ENCODE data around the gene TP53I3. TPM values are rescaled to one million over a fixed set of nuclear protein-coding genes. Genes with fewer than 3 reads are reported as not detected.

Gene TP53I3
- total and polyA plus RNA-seq, 2 of the 4 experiments (the other 2 are of a cell fraction): 25.5 to 42.2 TPM

DNA sequence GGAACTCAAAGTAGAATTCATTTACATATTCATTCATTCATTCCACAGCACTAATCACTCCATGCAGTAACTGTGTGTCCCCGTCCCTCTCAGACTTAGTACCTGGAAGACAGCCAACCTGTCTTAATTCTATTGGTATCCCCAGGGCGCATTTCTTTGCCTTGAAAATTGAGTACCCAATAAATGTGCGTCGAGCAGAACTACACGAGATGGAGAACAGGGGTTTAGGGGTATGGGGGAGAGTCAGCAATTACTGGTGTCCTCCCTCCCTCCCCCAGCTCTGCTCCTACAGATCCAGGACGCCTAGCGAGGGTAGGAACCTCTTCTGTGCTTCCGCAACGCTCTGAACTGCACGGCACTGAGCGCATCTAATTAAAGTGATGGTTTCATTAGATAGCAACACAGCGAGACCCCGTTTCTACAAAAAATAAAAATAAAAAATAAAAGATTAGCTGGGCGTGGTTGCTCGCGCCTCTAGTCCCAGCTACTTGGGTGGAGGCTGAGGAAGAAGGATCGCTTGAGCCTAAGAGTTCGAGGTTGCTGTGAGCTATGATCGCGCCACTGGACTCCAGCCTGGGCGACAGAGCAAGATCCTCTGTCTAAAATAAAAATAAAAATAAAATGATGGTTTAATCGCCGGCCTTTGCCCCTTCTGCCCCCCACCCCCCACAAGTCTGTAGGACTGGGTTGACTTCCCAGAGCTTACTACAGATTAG, 35.7 kb downstream of the TP53I3 start:
- DNase-seq: no peak
- Histone ChIP-seq H3K4ac (ENCODE audit: low read depth, low read length) (peak overlapping the region; percentile 56), H3K56ac (ENCODE audit: extremely low read depth, insufficient read depth, low read length) (no peak overlapping the region), H2BK15ac (ENCODE audit: low read depth, low read length) (no peak overlapping the region), H4K5ac (ENCODE audit: low read depth, low read length) (peak overlapping the region; percentile 57; the same call in 1 of the 2 replicates), H3K4me1 (ENCODE audit: control insufficient read depth, insufficient read depth, low read length) (no peaks in the 10 kb centered on the region), H3K4me3 (ENCODE audit: insufficient read depth, low read depth, low read length) (peak overlapping the region; percentile 84), H3K27ac (ENCODE audit: insufficient read depth, low read length) (no peak overlapping the region), H2AFZ (replicated peaks; ENCODE audit: low read length, poor library complexity) (peak overlapping the region; percentile 95), H3K9me1 (ENCODE audit: insufficient read depth, low read length) (peaks cover 8% of the 10 kb centered on the region), H3K18ac (ENCODE audit: low read depth, low read length) (peak overlapping the region; percentile 54; the same call in 1 of the 2 replicates), H3K36me3 (ENCODE audit: control insufficient read depth, insufficient read depth, low read length) (no peaks in the 10 kb centered on the region), H3K27me3 (ENCODE audit: control insufficient read depth, insufficient read depth, low read length) (no peaks in the 10 kb centered on the region), H3K9me3 (ENCODE audit: control insufficient read depth, insufficient read depth, low read length) (no peaks in the 10 kb centered on the region), H2BK5ac (ENCODE audit: low read depth, low read length, poor library complexity, severe bottlenecking) (no peak overlapping the region), H3K14ac (replicated peaks; ENCODE audit: low read depth, low read length) (peak overlapping the region; percentile 52; the same call in 1 of the 2 replicates), H2BK120ac (ENCODE audit: low read depth, low read length) (no peak overlapping the region), H2AK5ac (ENCODE audit: low read depth, low read length) (peak overlapping the region; percentile 69), H2BK20ac (ENCODE audit: low read depth, low read length) (no peak overlapping the region), H4K8ac (ENCODE audit: low read depth in 2 of 2, low read length in 2 of 2) (peak overlapping the region; percentile 72 to 92; a peak in 3 of 4 replicates), H4K91ac (ENCODE audit: insufficient read depth, low read depth, low read length) (0 out of 2 replicates have a peak overlapping the region, but pooled peaks have one; percentile 34), H2AK9ac (replicated peaks; ENCODE audit: low read depth, low read length, poor library complexity) (peak overlapping the region; percentile 74), H3K79me1 (ENCODE audit: low read depth in 1 of 2, low read length in 2 of 2) (peaks cover 8 to 16% of the 10 kb centered on the region in 2 experiments; a peak in 3 of 4 replicates), H3K4me2 (ENCODE audit: low read depth, low read length) (peak overlapping the region; percentile 99), H4K20me1 (ENCODE audit: insufficient read depth, low read length) (no peaks in the 10 kb centered on the region), H3K9ac (ENCODE audit: low read depth, low read length) (peak overlapping the region; percentile 53; the same call in 1 of the 2 replicates), H3K23ac (ENCODE audit: low read depth, low read length) (peak overlapping the region; percentile 29)
- intact Hi-C loops (cut with micrococcal nuclease) (loop anchor here (10.0 kb wide), 1 partner anchor 104 kb away; the partner anchor contains the start of gene UBXN2A), dilution Hi-C loops (cut with HindIII; ENCODE audit: low sequenced_read_pairs, unreplicated experiment) (no loop called here), in situ Hi-C loops (cut with MboI; ENCODE audit: low sequenced_read_pairs) (no loop called here)
- POLR2A ChIA-PET (ENCODE audit: unreplicated experiment): no interaction called here
- WGBS, 2 experiments (ENCODE audit: extremely low coverage in 2 of 2, insufficient read length in 1 of 2): no CpG with 5 or more reads among the region's 23 CpGs
- CTCF ChIA-PET: interaction anchor here (0.6 kb wide), 2 partner anchors 70 to 1216 kb away, joined by 3 read pairs; no protein-coding TSS in a partner anchor
- no TSS peak for BruUV-seq (replicated peaks)
- ATAC-seq (ENCODE audit: low read depth): no peak
- TF ChIP-seq MAFK (IDR thresholded peaks at IDR 0.05; ENCODE audit: low read depth, low read length) (no peak), CHD1 (IDR thresholded peaks at IDR 0.05; ENCODE audit: low read depth, low read length) (no peak), BHLHE40 (IDR thresholded peaks at IDR 0.05; ENCODE audit: low read depth, low read length) (no peak), MXI1 (IDR thresholded peaks at IDR 0.05; ENCODE audit: borderline replicate concordance, low read depth, low read length) (no peak), CEBPB (IDR thresholded peaks at IDR 0.05; ENCODE audit: low read depth, low read length) (no peak), NFE2L2 (IDR thresholded peaks at IDR 0.05; ENCODE audit: low read depth, low read length) (no peak), FOS (IDR thresholded peaks at IDR 0.05; ENCODE audit: low read depth, low read length) (no peak), MAZ (IDR thresholded peaks at IDR 0.05; ENCODE audit: borderline replicate concordance, low read depth, low read length) (no peak), RCOR1 (IDR thresholded peaks at IDR 0.05; ENCODE audit: insufficient replicate concordance, low read length) (no peak), ELK1 (IDR thresholded peaks at IDR 0.05; ENCODE audit: borderline replicate concordance, low read depth, low read length) (no peak), SMC3 (IDR thresholded peaks at IDR 0.05; ENCODE audit: low read depth, low read length) (no peak), RAD21 (IDR thresholded peaks at IDR 0.05; ENCODE audit: low read length) (no peak), POLR2A (IDR thresholded peaks at IDR 0.05; ENCODE audit: low read depth, low read length) (no peak), RFX5 (IDR thresholded peaks at IDR 0.05; ENCODE audit: low read depth, low read length) (no peak)
- TF ChIP-seq, protein P1, sequence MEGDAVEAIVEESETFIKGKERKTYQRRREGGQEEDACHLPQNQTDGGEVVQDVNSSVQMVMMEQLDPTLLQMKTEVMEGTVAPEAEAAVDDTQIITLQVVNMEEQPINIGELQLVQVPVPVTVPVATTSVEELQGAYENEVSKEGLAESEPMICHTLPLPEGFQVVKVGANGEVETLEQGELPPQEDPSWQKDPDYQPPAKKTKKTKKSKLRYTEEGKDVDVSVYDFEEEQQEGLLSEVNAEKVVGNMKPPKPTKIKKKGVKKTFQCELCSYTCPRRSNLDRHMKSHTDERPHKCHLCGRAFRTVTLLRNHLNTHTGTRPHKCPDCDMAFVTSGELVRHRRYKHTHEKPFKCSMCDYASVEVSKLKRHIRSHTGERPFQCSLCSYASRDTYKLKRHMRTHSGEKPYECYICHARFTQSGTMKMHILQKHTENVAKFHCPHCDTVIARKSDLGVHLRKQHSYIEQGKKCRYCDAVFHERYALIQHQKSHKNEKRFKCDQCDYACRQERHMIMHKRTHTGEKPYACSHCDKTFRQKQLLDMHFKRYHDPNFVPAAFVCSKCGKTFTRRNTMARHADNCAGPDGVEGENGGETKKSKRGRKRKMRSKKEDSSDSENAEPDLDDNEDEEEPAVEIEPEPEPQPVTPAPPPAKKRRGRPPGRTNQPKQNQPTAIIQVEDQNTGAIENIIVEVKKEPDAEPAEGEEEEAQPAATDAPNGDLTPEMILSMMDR (conservative IDR thresholded peaks at IDR 0.05; ENCODE audit: low read depth, low read length): no peak
